ENCODE measurements around the gene NDUFC1.

GRCh38 chr4:139266583-139267257 lies 35.6 kb downstream of the NDUFC1 start:
- TF ChIP-seq POLR2AphosphoS5 (IDR thresholded peaks at IDR 0.05; ENCODE audit: low read depth, low read length) (peak; percentile 27; the same call in 1 of the 2 replicates), POLR2A (IDR thresholded peaks at IDR 0.05; ENCODE audit: low read depth, low read length) (no peak)

All from GM12891 (cell line).